HepG2 (cell line): Measurements from ENCODE around the gene WIZ. TPM values are rescaled to one million over a fixed set of nuclear protein-coding genes. Genes with fewer than 3 reads are reported as not detected.

Source experiments
- ARNT ChIP-seq: fragments of 450-650 bp; IDR thresholded peaks from 2 replicates; pipeline ENCODE4 v1.6.1; 2017
- BATF2 ChIP-seq: sonication (generic); formaldehyde crosslinking; IDR thresholded peaks from 2 replicates; pipeline ENCODE4 v1.8.0; 2022; ENCODE audit warnings: mild to moderate bottlenecking, missing genetic modification reagents, moderate library complexity
- CHD2 ChIP-seq: IDR thresholded peaks from 2 replicates; pipeline ENCODE4 v1.6.1; 2011; ENCODE audit warnings: low read depth, low read length, improper control_type of control experiment
- CREM ChIP-seq, 2 experiments: sonication (generic) in 1 of 2; formaldehyde crosslinking in 1 of 2; IDR thresholded peaks; 2 replicates each; pipeline versions ENCODE4 v1.4.0 to v1.6.1; 2016 to 2020; ENCODE audit warnings: antibody characterized with exemption in 1 of 2, mild to moderate bottlenecking in 1 of 2, missing genetic modification reagents in 1 of 2
- IRF1 ChIP-seq: sonication (generic); formaldehyde crosslinking; IDR thresholded peaks from 2 replicates; pipeline ENCODE4 v1.4.0; 2020; ENCODE audit warnings: low read depth, mild to moderate bottlenecking, missing genetic modification reagents
- ISX ChIP-seq: sonication (generic); formaldehyde crosslinking; conservative IDR thresholded peaks from 2 replicates; pipeline ENCODE4 v1.5.0; 2020; ENCODE audit warnings: missing genetic modification reagents
- KAT8 ChIP-seq: IDR thresholded peaks from 2 replicates; pipeline ENCODE4 v1.6.1; 2016; ENCODE audit warnings: missing genetic modification reagents, missing compliant biosample characterization
- KDM2A ChIP-seq: sonication (generic); formaldehyde crosslinking; IDR thresholded peaks from 2 replicates; pipeline ENCODE4 v1.4.0; 2020; ENCODE audit warnings: low read depth, missing genetic modification reagents, borderline replicate concordance
- KLF9 ChIP-seq: IDR thresholded peaks from 2 replicates; pipeline ENCODE4 v1.6.1; 2016; ENCODE audit warnings: low read depth
- MTERF4 ChIP-seq: sonication (generic); formaldehyde crosslinking; IDR thresholded peaks from 2 replicates; pipeline ENCODE4 v1.8.0; 2023; ENCODE audit warnings: mild to moderate bottlenecking, missing genetic modification reagents
- PCBP2 ChIP-seq: fragments of 200-400 bp; formaldehyde crosslinking; optimal IDR thresholded peaks from 2 replicates; pipeline ENCODE3; 2018; ENCODE audit warnings: low read length, low read depth; ENCODE audit not compliant: poor library complexity, severe bottlenecking
- POLR2G ChIP-seq: fragments of 200-400 bp; formaldehyde crosslinking; IDR thresholded peaks from 2 replicates; pipeline ENCODE4 v1.6.1; 2018; ENCODE audit warnings: mild to moderate bottlenecking, low read depth, low read length, moderate library complexity
- TFDP2 ChIP-seq: sonication (generic); formaldehyde crosslinking; IDR thresholded peaks from 2 replicates; pipeline ENCODE4 v1.4.0; 2020; ENCODE audit warnings: missing genetic modification reagents
- THAP11 ChIP-seq: IDR thresholded peaks from 2 replicates; pipeline ENCODE4 v1.6.1; 2016; ENCODE audit warnings: missing biosample characterization, missing genetic modification reagents
- THYN1 ChIP-seq: sonication (generic); formaldehyde crosslinking; IDR thresholded peaks from 2 replicates; pipeline ENCODE4 v1.8.1; 2023; ENCODE audit warnings: low read depth, mild to moderate bottlenecking, moderate library complexity, missing genetic modification reagents, borderline replicate concordance
- ZBTB14 ChIP-seq: sonication (generic); formaldehyde crosslinking; IDR thresholded peaks from 2 replicates; pipeline ENCODE4 v1.4.0; 2020; ENCODE audit warnings: missing genetic modification reagents
- ZBTB25 ChIP-seq: IDR thresholded peaks from 2 replicates; pipeline ENCODE4 v1.6.1; 2018; ENCODE audit warnings: missing genetic modification reagents
- ZFX ChIP-seq: sonication (generic); formaldehyde crosslinking; IDR thresholded peaks from 2 replicates; pipeline ENCODE4 v1.4.0; 2020; ENCODE audit warnings: mild to moderate bottlenecking, low read depth, missing genetic modification reagents, moderate library complexity
- ZNF124 ChIP-seq: sonication (generic); formaldehyde crosslinking; IDR thresholded peaks from 2 replicates; pipeline ENCODE4 v1.4.0; 2020; ENCODE audit warnings: missing genetic modification reagents
- ZNF136 ChIP-seq: sonication (generic); formaldehyde crosslinking; IDR thresholded peaks from 2 replicates; pipeline ENCODE4 v1.8.1; 2022; ENCODE audit warnings: low read depth, mild to moderate bottlenecking, moderate library complexity, missing genetic modification reagents
- ZNF160 ChIP-seq: sonication (generic); formaldehyde crosslinking; IDR thresholded peaks from 2 replicates; pipeline ENCODE4 v1.8.0; 2022; ENCODE audit warnings: mild to moderate bottlenecking, inconsistent platforms, missing genetic modification reagents
- ZNF224 ChIP-seq: sonication (generic); formaldehyde crosslinking; IDR thresholded peaks from 2 replicates; pipeline ENCODE4 v1.5.0; 2020; ENCODE audit warnings: mild to moderate bottlenecking, missing genetic modification reagents
- ZSCAN25 ChIP-seq: sonication (generic); formaldehyde crosslinking; IDR thresholded peaks from 2 replicates; pipeline ENCODE4 v1.8.0; 2022; ENCODE audit warnings: mild to moderate bottlenecking, missing genetic modification reagents
- polyA plus RNA-seq, 8 experiments: library from polyadenylated mRNA; depleted of rRNA in 3 of 8; stranded (reverse) in 7 of 8; unstranded in 1 of 8; fragments of >200 nt; fragmentation: Illumina TruSeq in 4 of 8; extraction: Trizol in 4 of 8; gene quantifications; 2 replicates each; pipeline versions ENCODE4 v1.2.1 to v1.2.3, GENCODE V29; 2011 to 2016; ENCODE audit warnings: low read depth in 4 of 8, missing spikeins in 1 of 8, mixed read lengths in 1 of 8; ENCODE audit not compliant: insufficient read depth in 1 of 8
- total RNA-seq, 5 experiments: library from RNA; depleted of rRNA; stranded (reverse); fragments of >200 nt; fragmentation: Illumina TruSeq; extraction: Trizol; gene quantifications; 2 replicates each; pipeline ENCODE4 v1.2.3, GENCODE V29; 2016; ENCODE audit warnings: low read depth in 1 of 5

The WIZ gene
- total and polyA plus RNA-seq, 2 of the 13 experiments (the other 11 are each of a cell fraction or from before 2014, with no cell fraction given): 4.7 to 4.8 TPM

GRCh38 chr19:15379083-15379998 lies 70.4 kb downstream of the WIZ start, which contains the start of gene AKAP8 (continued):
- TF ChIP-seq KLF9 (CRISPR knock-in tag): no peak
- TF ChIP-seq ISX (CRISPR knock-in tag): 0 out of 2 replicates have a peak, but pooled peaks have one; percentile 57
- peak; percentile 47; the same call in 1 of the 2 replicates for TF ChIP-seq ZBTB25 (CRISPR knock-in tag)
- TF ChIP-seq ZNF160: 0 out of 2 replicates have a peak, but pooled peaks have one; percentile 36
- no peak for TF ChIP-seq PCBP2
- peak; percentile 69; the same call in 1 of the 2 replicates for TF ChIP-seq MTERF4
- TF ChIP-seq ZSCAN25 (CRISPR knock-in tag): peak; percentile 68; the same call in 1 of the 2 replicates
- TF ChIP-seq KAT8 (CRISPR knock-in tag): peak; percentile 74
- peak; percentile 99 for TF ChIP-seq THAP11 (CRISPR knock-in tag)
- TF ChIP-seq THYN1 (CRISPR knock-in tag): no peak
- no peak for TF ChIP-seq IRF1 (CRISPR knock-in tag)
- no peak for TF ChIP-seq ARNT
- no peak for TF ChIP-seq ZNF224 (CRISPR knock-in tag)
- 0 out of 2 replicates have a peak, but pooled peaks have one; percentile 18 for TF ChIP-seq BATF2 (CRISPR knock-in tag)
- peak; percentile 96 for TF ChIP-seq ZFX (CRISPR knock-in tag)
- peak; percentile 100 for TF ChIP-seq KDM2A (CRISPR knock-in tag)
- peak; percentile 58 for TF ChIP-seq ZBTB14
- TF ChIP-seq CHD2: peak; percentile 24
- TF ChIP-seq TFDP2 (CRISPR knock-in tag): peak; percentile 47; the same call in 1 of the 2 replicates
- no peak for TF ChIP-seq ZNF136 (CRISPR knock-in tag)
- peak; percentile 92 for TF ChIP-seq CREM (IDR thresholded peaks at IDR 0.05)
- peak; percentile 39; the same call in 1 of the 2 replicates for TF ChIP-seq CREM (CRISPR knock-in tag; IDR thresholded peaks at IDR 0.05)
- TF ChIP-seq ZNF124: no peak
- TF ChIP-seq POLR2G: peak; percentile 86
